ENCODE measurements around the gene AOAH.

AOAH gene

DNA sequence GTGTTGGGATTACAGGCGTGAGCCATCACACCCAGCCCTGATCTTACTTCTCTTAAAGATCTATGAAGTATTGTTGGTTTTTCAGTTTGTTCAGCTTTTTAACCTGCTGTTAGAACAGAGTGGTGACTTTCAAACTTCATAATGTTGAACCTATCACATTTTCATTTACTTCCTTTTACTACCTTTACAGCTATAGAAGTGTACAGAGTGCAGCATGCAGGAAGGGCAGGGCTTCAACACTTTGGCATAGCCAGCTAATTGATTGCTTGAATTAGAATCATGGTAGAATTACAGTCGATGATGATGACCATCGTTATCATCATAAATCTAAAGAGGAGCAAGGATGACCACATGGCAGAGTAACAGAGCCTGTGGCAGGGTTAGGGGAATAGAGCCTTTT, 55.5 kb downstream of the AOAH start:
- TF ChIP-seq, protein P1, sequence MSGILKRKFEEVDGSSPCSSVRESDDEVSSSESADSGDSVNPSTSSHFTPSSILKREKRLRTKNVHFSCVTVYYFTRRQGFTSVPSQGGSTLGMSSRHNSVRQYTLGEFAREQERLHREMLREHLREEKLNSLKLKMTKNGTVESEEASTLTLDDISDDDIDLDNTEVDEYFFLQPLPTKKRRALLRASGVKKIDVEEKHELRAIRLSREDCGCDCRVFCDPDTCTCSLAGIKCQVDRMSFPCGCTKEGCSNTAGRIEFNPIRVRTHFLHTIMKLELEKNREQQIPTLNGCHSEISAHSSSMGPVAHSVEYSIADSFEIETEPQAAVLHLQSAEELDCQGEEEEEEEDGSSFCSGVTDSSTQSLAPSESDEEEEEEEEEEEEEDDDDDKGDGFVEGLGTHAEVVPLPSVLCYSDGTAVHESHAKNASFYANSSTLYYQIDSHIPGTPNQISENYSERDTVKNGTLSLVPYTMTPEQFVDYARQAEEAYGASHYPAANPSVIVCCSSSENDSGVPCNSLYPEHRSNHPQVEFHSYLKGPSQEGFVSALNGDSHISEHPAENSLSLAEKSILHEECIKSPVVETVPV (CRISPR knock-in tag; IDR thresholded peaks at IDR 0.05): no peak
- TF ChIP-seq CSDC2 (CRISPR knock-in tag; IDR thresholded peaks at IDR 0.05) (no peak), ZFP30 (CRISPR knock-in tag; IDR thresholded peaks at IDR 0.05) (no peak), ZNF8 (CRISPR knock-in tag; IDR thresholded peaks at IDR 0.05) (no peak), BACH2 (CRISPR knock-in tag; IDR thresholded peaks at IDR 0.05; ENCODE audit: borderline replicate concordance) (no peak), ZNF70 (CRISPR knock-in tag; IDR thresholded peaks at IDR 0.05) (no peak), PPARA (CRISPR knock-in tag; IDR thresholded peaks at IDR 0.05; ENCODE audit: borderline replicate concordance) (no peak), ZC3H10 (CRISPR knock-in tag; IDR thresholded peaks at IDR 0.05) (no peak), ZNF565 (CRISPR knock-in tag; conservative IDR thresholded peaks at IDR 0.05; ENCODE audit: low read depth) (no peak), SNAI2 (CRISPR knock-in tag; IDR thresholded peaks at IDR 0.05) (no peak), ISL1 (CRISPR knock-in tag; IDR thresholded peaks at IDR 0.05) (no peak), TOX (CRISPR knock-in tag; IDR thresholded peaks at IDR 0.05; ENCODE audit: borderline replicate concordance) (no peak)
- TF ChIP-seq, protein P2, sequence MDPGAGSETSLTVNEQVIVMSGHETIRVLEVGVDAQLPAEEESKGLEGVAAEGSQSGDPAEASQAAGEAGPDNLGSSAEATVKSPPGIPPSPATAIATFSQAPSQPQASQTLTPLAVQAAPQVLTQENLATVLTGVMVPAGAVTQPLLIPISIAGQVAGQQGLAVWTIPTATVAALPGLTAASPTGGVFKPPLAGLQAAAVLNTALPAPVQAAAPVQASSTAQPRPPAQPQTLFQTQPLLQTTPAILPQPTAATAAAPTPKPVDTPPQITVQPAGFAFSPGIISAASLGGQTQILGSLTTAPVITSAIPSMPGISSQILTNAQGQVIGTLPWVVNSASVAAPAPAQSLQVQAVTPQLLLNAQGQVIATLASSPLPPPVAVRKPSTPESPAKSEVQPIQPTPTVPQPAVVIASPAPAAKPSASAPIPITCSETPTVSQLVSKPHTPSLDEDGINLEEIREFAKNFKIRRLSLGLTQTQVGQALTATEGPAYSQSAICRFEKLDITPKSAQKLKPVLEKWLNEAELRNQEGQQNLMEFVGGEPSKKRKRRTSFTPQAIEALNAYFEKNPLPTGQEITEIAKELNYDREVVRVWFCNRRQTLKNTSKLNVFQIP (CRISPR knock-in tag; IDR thresholded peaks at IDR 0.05; ENCODE audit: borderline replicate concordance, low read depth): no peak
- TF ChIP-seq, protein P3, sequence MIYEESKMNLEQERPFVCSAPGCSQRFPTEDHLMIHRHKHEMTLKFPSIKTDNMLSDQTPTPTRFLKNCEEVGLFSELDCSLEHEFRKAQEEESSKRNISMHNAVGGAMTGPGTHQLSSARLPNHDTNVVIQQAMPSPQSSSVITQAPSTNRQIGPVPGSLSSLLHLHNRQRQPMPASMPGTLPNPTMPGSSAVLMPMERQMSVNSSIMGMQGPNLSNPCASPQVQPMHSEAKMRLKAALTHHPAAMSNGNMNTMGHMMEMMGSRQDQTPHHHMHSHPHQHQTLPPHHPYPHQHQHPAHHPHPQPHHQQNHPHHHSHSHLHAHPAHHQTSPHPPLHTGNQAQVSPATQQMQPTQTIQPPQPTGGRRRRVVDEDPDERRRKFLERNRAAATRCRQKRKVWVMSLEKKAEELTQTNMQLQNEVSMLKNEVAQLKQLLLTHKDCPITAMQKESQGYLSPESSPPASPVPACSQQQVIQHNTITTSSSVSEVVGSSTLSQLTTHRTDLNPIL (CRISPR knock-in tag; IDR thresholded peaks at IDR 0.05; ENCODE audit: low read depth): no peak
- TF ChIP-seq, protein P4, sequence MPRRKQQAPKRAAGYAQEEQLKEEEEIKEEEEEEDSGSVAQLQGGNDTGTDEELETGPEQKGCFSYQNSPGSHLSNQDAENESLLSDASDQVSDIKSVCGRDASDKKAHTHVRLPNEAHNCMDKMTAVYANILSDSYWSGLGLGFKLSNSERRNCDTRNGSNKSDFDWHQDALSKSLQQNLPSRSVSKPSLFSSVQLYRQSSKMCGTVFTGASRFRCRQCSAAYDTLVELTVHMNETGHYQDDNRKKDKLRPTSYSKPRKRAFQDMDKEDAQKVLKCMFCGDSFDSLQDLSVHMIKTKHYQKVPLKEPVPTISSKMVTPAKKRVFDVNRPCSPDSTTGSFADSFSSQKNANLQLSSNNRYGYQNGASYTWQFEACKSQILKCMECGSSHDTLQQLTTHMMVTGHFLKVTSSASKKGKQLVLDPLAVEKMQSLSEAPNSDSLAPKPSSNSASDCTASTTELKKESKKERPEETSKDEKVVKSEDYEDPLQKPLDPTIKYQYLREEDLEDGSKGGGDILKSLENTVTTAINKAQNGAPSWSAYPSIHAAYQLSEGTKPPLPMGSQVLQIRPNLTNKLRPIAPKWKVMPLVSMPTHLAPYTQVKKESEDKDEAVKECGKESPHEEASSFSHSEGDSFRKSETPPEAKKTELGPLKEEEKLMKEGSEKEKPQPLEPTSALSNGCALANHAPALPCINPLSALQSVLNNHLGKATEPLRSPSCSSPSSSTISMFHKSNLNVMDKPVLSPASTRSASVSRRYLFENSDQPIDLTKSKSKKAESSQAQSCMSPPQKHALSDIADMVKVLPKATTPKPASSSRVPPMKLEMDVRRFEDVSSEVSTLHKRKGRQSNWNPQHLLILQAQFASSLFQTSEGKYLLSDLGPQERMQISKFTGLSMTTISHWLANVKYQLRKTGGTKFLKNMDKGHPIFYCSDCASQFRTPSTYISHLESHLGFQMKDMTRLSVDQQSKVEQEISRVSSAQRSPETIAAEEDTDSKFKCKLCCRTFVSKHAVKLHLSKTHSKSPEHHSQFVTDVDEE (CRISPR knock-in tag; IDR thresholded peaks at IDR 0.05): no peak
- TF ChIP-seq, protein P5, sequence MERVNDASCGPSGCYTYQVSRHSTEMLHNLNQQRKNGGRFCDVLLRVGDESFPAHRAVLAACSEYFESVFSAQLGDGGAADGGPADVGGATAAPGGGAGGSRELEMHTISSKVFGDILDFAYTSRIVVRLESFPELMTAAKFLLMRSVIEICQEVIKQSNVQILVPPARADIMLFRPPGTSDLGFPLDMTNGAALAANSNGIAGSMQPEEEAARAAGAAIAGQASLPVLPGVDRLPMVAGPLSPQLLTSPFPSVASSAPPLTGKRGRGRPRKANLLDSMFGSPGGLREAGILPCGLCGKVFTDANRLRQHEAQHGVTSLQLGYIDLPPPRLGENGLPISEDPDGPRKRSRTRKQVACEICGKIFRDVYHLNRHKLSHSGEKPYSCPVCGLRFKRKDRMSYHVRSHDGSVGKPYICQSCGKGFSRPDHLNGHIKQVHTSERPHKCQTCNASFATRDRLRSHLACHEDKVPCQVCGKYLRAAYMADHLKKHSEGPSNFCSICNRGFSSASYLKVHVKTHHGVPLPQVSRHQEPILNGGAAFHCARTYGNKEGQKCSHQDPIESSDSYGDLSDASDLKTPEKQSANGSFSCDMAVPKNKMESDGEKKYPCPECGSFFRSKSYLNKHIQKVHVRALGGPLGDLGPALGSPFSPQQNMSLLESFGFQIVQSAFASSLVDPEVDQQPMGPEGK (CRISPR knock-in tag; IDR thresholded peaks at IDR 0.05; ENCODE audit: borderline replicate concordance): no peak
- ATAC-seq: no peak

DNA sequence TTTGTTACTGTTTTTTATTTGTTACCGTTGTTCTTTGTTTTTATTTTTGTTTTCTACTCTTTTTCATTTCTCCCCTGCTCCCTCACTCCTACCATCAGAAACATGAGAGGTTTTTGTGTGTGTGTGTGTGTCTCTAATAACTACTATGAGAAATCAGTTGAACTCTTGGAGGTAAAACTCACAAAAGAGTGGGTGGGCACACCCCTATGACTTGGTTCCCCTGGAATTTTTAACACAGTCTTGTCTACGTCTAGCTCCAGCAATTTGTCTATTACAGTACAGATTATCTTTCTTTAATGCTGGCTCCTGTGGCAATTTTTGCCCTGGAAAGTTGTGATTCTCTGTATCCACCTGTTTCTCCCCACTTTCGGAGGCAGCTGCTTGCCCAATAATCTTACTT, 56.2 kb downstream of the AOAH start:
- ATAC-seq: no peak
- TF ChIP-seq, protein P5 (CRISPR knock-in tag; IDR thresholded peaks at IDR 0.05; ENCODE audit: borderline replicate concordance): no peak
- TF ChIP-seq ESRRG (CRISPR knock-in tag; IDR thresholded peaks at IDR 0.05): no peak
- no peak for TF ChIP-seq GLIS3 (CRISPR knock-in tag; IDR thresholded peaks at IDR 0.05)
- TF ChIP-seq, protein P3 (CRISPR knock-in tag; IDR thresholded peaks at IDR 0.05; ENCODE audit: low read depth): no peak
- TF ChIP-seq ISL1 (CRISPR knock-in tag; IDR thresholded peaks at IDR 0.05): no peak
- no peak for TF ChIP-seq ARNTL (CRISPR knock-in tag; IDR thresholded peaks at IDR 0.05; ENCODE audit: borderline replicate concordance, low read depth)
- TF ChIP-seq, protein P2 (CRISPR knock-in tag; IDR thresholded peaks at IDR 0.05; ENCODE audit: borderline replicate concordance, low read depth): no peak
- no peak for TF ChIP-seq TOX (CRISPR knock-in tag; IDR thresholded peaks at IDR 0.05; ENCODE audit: borderline replicate concordance)
- no peak for TF ChIP-seq ZFP3 (CRISPR knock-in tag; IDR thresholded peaks at IDR 0.05)
- TF ChIP-seq, protein P4 (CRISPR knock-in tag; IDR thresholded peaks at IDR 0.05): no peak
- no peak for TF ChIP-seq PPARA (CRISPR knock-in tag; IDR thresholded peaks at IDR 0.05; ENCODE audit: borderline replicate concordance)
- TF ChIP-seq ZFP30 (CRISPR knock-in tag; IDR thresholded peaks at IDR 0.05): no peak
- TF ChIP-seq ZNF8 (CRISPR knock-in tag; IDR thresholded peaks at IDR 0.05): no peak
- TF ChIP-seq OSR1 (CRISPR knock-in tag; IDR thresholded peaks at IDR 0.05): no peak
- TF ChIP-seq BACH2 (CRISPR knock-in tag; IDR thresholded peaks at IDR 0.05; ENCODE audit: borderline replicate concordance): no peak
- no peak for TF ChIP-seq CSDC2 (CRISPR knock-in tag; IDR thresholded peaks at IDR 0.05)

Measured in SK-N-SH treated with all-trans-retinoic acid at 6 μM for 48 hours (cell line).